Gastroesophageal sphincter (tissue), 4 donors: ENCODE measurements around the gene STRA8. TPM values are rescaled to one million over a fixed set of nuclear protein-coding genes. Genes with fewer than 3 reads are reported as not detected.

ENCODE experiments used
- ATAC-seq: fragments of 150-250 bp; one replicate; pipeline ENCODE4 v1.9.1; 2016; ENCODE audit warnings: mild to moderate bottlenecking, moderate library complexity
- H3K27ac ChIP-seq, 4 donors: fragments of 200-600 bp; sonication (generic) in 3 of 4; 1 replicate in 3 of 4; 2 replicates in 1 of 4; pipeline ENCODE4 v1.5.1; 2016 to 2019
- H3K27me3 ChIP-seq: fragments of 200-600 bp; sonication (generic); one replicate; pipeline ENCODE4 v1.5.1; 2019
- H3K36me3 ChIP-seq, 2 donors: fragments of 200-600 bp; sonication (generic); one replicate each; pipeline ENCODE4 v1.5.1; 2019; ENCODE audit warnings: control low read depth in 1 of 2
- H3K4me1 ChIP-seq, 3 donors: fragments of 200-600 bp; sonication (generic); 1 replicate in 2 of 3; 2 replicates in 1 of 3; pipeline ENCODE4 v1.5.1; 2016 to 2019; ENCODE audit warnings: control low read depth in 2 of 3
- H3K4me3 ChIP-seq, 2 donors: fragments of 200-600 bp; sonication (generic); one replicate each; pipeline ENCODE4 v1.5.1; 2019; ENCODE audit warnings: mild to moderate bottlenecking in 1 of 2, moderate library complexity in 1 of 2
- H3K9me3 ChIP-seq, 3 donors: fragments of 200-600 bp; sonication (generic); one replicate each; pipeline ENCODE4 v1.5.1; 2017 to 2019; ENCODE audit warnings: control low read depth in 2 of 3
- EP300 ChIP-seq: sonication (generic); formaldehyde crosslinking; IDR thresholded peaks from one replicate; pipeline ENCODE4 v1.6.1; 2017; ENCODE audit warnings: antibody characterized with exemption, mild to moderate bottlenecking
- POLR2A ChIP-seq, 2 donors: fragments of 450-650 bp; IDR thresholded peaks; one replicate each; pipeline ENCODE4 v1.6.1; 2017; ENCODE audit warnings: antibody characterized with exemption in 2 of 2, mild to moderate bottlenecking in 2 of 2, moderate library complexity in 1 of 2
- POLR2AphosphoS5 ChIP-seq: sonication (generic); formaldehyde crosslinking; IDR thresholded peaks from one replicate; pipeline ENCODE4 v1.6.1; 2017; ENCODE audit warnings: antibody characterized with exemption
- WGBS, 2 donors: methylation state at CpG; one replicate each; pipeline ENCODE4 v1.1.5; 2018; ENCODE audit warnings: low coverage in 1 of 2; 5-methylcytosine and 5-hydroxymethylcytosine counted together
- small RNA-seq, 4 donors: library from RNA; depleted of rRNA; stranded (forward); fragments of <200 nt; gene quantifications; one replicate each; pipeline ENCODE3, GENCODE V24; 2016
- total RNA-seq, 4 donors: library from RNA; depleted of rRNA; stranded (reverse); fragments of >200 nt; gene quantifications; one replicate each; pipeline ENCODE4 v1.1.0, GENCODE V29; 2016
- TF ChIP-seq, protein P1 (sequence below), 4 experiments: fragments of 200-600 bp in 2 of 4; fragments of 450-650 bp in 2 of 4; sonication (generic) in 1 of 4; IDR thresholded peaks; one replicate each; pipeline ENCODE4 v1.5.1; 2017 to 2019; ENCODE audit warnings: antibody characterized with exemption in 4 of 4, mild to moderate bottlenecking in 2 of 4, moderate library complexity in 2 of 4

The STRA8 gene
- total RNA-seq, 4 donors from 2014 or later, result not detected

DNA sequence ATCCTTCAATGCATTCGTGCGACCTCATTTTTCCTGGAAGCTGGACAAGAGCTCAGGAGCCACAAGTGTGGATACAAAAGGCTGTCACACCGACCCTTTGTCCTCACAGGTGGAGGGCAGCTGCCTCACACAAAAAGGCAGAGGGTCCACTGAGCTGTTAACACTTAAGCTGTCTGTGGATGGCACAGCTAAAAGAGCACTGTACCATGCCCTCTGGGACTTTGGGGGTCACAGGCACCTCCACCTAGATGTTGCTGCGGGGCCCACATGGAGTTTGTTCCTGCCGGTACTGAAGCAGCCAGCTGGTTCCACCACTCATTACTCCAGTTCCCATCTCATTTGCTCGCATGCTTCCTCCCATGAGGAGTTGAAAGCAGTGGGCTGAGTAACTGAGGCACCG lies 57.0 kb downstream of the STRA8 start:
- no peak for TF ChIP-seq POLR2AphosphoS5
- TF ChIP-seq, protein P1, sequence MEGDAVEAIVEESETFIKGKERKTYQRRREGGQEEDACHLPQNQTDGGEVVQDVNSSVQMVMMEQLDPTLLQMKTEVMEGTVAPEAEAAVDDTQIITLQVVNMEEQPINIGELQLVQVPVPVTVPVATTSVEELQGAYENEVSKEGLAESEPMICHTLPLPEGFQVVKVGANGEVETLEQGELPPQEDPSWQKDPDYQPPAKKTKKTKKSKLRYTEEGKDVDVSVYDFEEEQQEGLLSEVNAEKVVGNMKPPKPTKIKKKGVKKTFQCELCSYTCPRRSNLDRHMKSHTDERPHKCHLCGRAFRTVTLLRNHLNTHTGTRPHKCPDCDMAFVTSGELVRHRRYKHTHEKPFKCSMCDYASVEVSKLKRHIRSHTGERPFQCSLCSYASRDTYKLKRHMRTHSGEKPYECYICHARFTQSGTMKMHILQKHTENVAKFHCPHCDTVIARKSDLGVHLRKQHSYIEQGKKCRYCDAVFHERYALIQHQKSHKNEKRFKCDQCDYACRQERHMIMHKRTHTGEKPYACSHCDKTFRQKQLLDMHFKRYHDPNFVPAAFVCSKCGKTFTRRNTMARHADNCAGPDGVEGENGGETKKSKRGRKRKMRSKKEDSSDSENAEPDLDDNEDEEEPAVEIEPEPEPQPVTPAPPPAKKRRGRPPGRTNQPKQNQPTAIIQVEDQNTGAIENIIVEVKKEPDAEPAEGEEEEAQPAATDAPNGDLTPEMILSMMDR (IDR thresholded peaks at IDR 0.05), result no peak
- Histone ChIP-seq H3K36me3 (no peaks in the 10 kb centered on the region), H3K4me1 (no peaks in the 10 kb centered on the region), H3K27me3 (no peaks in the 10 kb centered on the region), H3K4me3 (no peak overlapping the region), H3K9me3 (no peaks in the 10 kb centered on the region), H3K27ac (no peak overlapping the region)
- WGBS, 2 donors, result 60 to 90% methylated on average over 1 to 5 of the region's 7 CpGs
- no peak for ATAC-seq

DNA sequence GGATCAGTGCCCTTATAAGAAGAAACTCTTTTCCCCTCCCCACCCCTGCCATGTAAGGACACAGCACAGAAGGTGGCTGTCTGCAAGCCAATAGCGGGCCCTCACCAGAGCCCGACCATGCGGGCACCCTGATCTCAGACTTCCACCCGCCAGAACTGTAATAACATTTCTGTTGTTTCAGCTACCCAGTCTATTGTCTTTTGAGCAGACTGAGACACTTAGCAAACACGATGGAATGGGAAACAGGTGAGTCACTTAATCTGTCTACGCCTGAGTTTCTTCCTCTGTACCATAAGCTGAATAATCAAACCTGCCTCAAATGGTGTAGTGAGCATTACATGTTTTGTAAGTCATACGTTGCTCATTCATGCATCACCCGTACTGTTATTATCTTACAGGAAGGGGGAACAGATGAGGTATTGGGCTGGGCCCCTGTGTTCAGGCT lies 58.2 kb downstream of the STRA8 start:
- Histone ChIP-seq H3K4me1 (no peaks in the 10 kb centered on the region), H3K27me3 (no peaks in the 10 kb centered on the region), H3K36me3 (no peaks in the 10 kb centered on the region), H3K4me3 (no peak overlapping the region), H3K27ac (no peak overlapping the region), H3K9me3 (no peaks in the 10 kb centered on the region)
- no peak for ATAC-seq
- TF ChIP-seq EP300 (no peak), POLR2AphosphoS5 (no peak), POLR2A (IDR thresholded peaks at IDR 0.05) (no peak)
- TF ChIP-seq, protein P1 (IDR thresholded peaks at IDR 0.05), result no peak
- WGBS, 2 donors, result 75 to 81% methylated on average over 4 to 8 of the region's 8 CpGs

DNA sequence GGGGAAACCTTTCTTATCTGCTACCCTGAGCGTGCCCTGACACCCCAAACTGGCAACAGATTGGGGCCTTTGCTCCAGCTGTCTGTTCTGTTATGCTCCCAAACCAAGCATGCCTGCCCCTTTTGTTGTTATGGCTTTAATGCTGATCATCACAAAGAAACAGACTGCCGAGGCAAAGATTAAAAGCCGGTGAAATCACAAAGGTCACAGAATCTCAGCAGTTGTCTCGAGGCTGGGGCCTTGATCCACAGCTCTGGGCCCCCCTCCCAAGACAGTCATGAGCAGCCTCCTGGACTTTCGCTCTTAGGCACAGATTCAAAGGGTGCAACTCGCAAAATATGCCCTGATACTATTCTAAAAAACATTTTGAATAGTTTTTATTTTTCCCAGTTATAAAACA lies 65.6 kb downstream of the STRA8 start:
- Histone ChIP-seq H3K4me3 (no peak overlapping the region), H3K27ac (no peak overlapping the region), H3K9me3 (peaks cover 0 to 15% (median 0%) of the 10 kb centered on the region in 3 donors), H3K27me3 (no peaks in the 10 kb centered on the region), H3K36me3 (no peaks in the 10 kb centered on the region), H3K4me1 (no peaks in the 10 kb centered on the region)
- WGBS, 2 donors, result 64 to 83% methylated on average over 5 to 6 of the region's 6 CpGs
- TF ChIP-seq, protein P1 (IDR thresholded peaks at IDR 0.05), result no peak
- ATAC-seq, result no peak

DNA sequence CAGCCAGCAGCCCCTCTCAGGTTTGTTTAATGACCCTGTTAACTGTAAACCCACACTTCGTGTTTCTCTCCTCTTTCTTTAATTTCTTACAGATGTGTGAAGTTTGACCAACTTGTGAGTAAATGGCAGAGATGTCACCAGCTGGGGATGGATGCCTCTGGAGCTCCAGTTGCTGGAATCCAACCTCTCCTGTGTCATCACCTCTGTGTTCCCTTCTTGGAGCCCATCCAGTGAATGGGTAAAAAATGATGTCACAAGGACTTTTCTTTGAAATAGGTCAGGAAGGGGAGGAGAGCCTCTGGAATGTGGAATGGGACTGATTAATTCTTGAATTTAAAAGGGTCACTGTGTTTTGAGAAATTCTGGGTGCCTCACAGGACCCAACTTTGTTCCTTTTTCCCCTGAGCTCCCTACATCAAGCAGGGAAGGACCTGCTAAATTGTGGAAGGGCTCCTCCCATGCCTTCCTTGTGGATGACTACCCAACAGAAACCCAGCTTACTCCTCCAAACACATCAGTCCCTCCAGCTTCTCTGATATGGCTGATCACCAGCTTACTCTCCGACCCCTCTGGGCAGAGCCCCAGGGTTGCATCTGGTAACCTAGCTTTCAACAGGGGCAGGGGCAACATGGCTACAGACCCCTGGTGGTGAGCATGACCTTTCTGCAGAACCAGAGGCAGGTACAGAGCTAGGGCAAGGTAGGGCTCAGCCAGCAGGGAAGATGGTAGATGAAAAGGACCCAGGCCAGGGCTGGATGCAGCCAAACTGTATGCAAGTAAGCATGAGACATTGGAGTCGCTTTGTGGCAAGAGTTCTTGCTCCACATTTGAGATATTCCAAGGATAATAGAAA lies 67.5 kb downstream of the STRA8 start:
- 67% methylated on average over 2 of the region's 3 CpGs for WGBS, 2 donors
- TF ChIP-seq, protein P1 (IDR thresholded peaks at IDR 0.05), result no peak
- TF ChIP-seq POLR2AphosphoS5 (no peak), EP300 (no peak)
- no peak for ATAC-seq
- Histone ChIP-seq H3K9me3 (peaks cover 0 to 15% (median 0%) of the 10 kb centered on the region in 3 donors), H3K27me3 (no peaks in the 10 kb centered on the region), H3K4me3 (no peak overlapping the region), H3K4me1 (no peaks in the 10 kb centered on the region), H3K27ac (no peak overlapping the region), H3K36me3 (no peaks in the 10 kb centered on the region)

Small RNA genes lying within 50 kb of the gene (small RNA-seq; reads per million reads assigned to genes)
- gene MIR6509, result 0 to 1.6 (median 0) reads per million in 4 donors

Other genes starting within 250 kb of the STRA8 start
- gene AGBL3, start 247.3 kb upstream of the STRA8 start, total RNA-seq, result 1 to 10 TPM in 3 of 4 donors, under 1 TPM in 1; 0.30 to 5.6 (median 3.1) TPM
- 10 to 100 TPM in 3 of 4 donors, 1 to 10 TPM in 1; 9.3 to 21.8 (median 16.0) TPM for gene TMEM140, start 85.8 kb upstream of the STRA8 start, total RNA-seq
- gene CYREN, start 63.1 kb upstream of the STRA8 start, total RNA-seq, result 10 to 100 TPM; 37.0 to 60.3 (median 49.7) TPM
- gene WDR91, start 22.3 kb upstream of the STRA8 start, total RNA-seq, result 10 to 100 TPM; 18.7 to 37.1 (median 30.0) TPM